GM20000 (cell line): ENCODE data around the gene INMT.

ENCODE experiments used
- DNase-seq: peaks from one replicate; pipeline ENCODE4 v3.0.0; 2012; ENCODE audit warnings: low spot score
- TF ChIP-seq, protein P1 (sequence below): IDR thresholded peaks from 2 replicates; pipeline ENCODE4 v1.5.1; 2012; ENCODE audit warnings: mild to moderate bottlenecking, control low read depth; ENCODE audit errors: extremely low read depth, missing control alignments

INMT gene

DNA sequence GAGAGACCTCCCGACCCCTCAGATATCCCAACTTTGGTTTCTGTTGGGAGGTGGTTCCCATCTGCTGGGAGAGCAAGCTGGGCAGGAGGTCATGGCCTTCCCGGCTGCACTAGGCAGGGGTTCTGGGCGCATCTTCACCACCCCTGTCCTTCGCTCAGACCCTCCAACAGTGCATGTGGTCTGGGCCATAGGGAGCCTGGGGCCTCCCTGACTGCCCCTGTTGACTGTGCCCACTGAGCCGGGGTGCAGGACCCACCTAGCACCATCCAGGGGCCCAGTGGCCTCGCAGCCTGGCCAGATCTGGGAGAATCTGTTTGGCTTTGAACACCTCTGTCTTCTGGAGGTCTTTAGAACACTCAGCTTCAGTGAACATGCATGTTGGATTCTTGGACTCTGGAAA, 18.7 kb upstream of the INMT start:
- no peak for DNase-seq
- TF ChIP-seq, protein P1, sequence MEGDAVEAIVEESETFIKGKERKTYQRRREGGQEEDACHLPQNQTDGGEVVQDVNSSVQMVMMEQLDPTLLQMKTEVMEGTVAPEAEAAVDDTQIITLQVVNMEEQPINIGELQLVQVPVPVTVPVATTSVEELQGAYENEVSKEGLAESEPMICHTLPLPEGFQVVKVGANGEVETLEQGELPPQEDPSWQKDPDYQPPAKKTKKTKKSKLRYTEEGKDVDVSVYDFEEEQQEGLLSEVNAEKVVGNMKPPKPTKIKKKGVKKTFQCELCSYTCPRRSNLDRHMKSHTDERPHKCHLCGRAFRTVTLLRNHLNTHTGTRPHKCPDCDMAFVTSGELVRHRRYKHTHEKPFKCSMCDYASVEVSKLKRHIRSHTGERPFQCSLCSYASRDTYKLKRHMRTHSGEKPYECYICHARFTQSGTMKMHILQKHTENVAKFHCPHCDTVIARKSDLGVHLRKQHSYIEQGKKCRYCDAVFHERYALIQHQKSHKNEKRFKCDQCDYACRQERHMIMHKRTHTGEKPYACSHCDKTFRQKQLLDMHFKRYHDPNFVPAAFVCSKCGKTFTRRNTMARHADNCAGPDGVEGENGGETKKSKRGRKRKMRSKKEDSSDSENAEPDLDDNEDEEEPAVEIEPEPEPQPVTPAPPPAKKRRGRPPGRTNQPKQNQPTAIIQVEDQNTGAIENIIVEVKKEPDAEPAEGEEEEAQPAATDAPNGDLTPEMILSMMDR, result no peak

DNA sequence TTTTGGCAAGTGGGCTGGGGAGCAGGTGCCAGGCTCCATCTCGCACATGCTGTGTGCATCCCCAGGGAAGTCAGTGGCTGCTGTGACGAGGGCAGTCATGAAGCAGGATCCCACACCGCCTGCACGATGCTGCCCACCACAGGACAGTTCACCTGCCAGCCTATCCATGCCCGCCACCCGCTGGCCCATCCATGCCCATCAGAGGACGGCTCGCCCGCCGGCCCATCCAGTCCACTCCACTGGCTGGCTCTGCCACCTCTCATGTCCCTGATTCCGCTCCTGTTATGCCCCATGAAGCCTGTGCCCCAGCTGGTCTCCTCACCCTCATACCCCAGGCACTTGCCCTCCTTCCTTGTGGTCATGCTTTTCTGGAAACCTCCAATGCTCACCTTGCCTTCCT, 18.2 kb upstream of the INMT start:
- TF ChIP-seq, protein P1, result no peak
- DNase-seq, result no peak

DNA sequence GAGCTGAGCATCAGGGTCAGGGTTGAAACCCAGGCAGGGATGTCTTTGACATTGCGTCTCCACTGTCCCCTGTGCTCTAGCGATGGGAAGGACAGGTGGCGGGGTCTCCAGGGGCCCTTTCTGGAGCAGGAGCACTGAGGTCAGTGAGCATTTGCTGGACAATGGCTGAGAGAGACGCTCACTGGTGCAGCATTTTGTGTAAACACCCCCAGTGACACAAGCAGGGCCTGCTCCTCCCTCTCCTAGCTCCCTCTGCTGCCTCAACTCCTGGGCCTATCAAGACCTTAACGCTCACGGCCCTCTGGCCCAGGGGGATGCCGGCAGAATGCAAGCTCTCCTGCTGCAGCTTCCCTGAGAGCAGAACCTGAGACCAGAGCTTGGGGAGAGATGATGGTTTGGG, 17.4 kb upstream of the INMT start:
- DNase-seq, result no peak
- TF ChIP-seq, protein P1, result no peak

DNA sequence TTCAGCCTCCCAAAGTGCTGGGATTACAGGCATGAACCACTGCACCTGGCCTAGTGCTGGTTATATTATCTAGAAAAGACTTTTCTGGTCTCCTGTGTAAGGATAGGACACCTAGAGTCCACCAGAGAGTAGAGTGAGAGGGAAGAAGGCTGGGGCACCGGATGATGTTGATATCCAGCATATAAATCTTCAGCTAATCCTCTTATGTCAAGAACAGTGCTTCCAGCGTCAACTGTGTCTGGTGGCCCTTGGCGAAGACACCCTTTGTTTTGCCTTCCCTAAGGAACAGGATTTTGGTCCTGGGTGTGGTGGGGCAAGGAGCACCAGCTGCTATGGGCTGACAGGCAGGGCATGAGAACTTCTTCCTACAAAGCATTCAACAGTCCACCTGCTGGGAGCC, 16.3 kb upstream of the INMT start:
- DNase-seq, result no peak
- TF ChIP-seq, protein P1, result no peak

DNA sequence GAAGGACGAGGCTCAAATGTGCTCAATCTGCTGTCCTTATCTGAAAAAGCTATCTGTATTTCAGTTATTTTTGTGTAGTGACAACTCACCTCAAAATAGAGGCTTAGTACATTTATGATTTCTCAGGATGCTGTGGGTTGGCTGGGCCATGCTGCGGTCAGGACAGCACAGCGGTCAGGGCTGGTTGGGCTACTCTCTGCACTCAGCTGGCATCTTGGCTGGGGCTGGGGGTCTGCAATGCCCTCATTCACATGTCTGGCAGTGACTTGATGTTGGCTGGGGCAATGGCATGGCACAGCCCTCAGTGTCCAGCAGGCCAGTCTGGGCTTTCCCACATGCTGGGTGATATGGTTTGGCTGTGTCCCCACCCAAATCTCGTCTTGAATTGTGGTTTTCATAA, 15.6 kb upstream of the INMT start:
- TF ChIP-seq, protein P1, result no peak

DNA sequence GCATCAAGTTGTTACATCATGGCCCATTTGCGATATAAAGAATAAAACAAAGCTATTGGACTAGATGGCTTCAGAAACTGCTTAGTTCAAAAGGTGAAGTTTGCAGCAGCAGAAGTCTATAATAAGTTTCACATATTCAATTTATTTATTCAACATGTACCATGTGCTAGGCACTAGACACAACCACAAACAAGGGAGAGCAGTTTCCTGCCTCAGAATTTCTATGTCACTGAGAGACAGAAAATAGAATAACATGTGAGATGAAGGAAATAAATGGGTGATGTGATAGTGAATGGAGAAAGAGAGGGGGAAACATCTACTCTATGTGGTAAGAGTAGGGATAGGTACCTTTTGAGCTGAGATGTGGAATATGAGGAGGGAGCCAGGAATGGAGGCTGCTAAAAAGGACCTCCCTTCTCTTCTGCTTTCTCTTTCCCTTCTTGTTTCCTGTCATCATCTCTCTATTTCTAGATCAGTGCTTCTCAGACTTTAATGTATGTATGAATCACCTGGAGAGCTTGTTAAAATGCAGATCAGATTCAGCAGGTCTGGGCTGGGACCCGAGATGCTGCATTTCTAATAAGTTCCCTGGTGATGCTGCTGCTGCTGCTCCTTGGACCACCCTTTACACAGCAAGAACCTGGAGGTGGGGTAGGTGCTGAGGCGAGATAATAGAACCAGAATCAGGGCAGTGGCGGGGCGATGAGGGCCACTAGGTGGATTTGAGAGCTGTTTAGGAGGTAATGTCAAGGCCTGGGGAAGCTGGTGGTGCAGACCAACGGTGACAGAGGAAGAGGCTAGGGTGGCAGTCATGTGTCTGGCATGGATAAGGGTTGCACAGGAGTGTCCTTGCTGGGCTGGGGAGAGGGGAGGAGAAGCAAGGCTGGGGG, 13.7 kb upstream of the INMT start:
- DNase-seq, result no peak

More for the DNA sequence above, 15.6 kb upstream of the INMT start:
- no peak for DNase-seq

DNA sequence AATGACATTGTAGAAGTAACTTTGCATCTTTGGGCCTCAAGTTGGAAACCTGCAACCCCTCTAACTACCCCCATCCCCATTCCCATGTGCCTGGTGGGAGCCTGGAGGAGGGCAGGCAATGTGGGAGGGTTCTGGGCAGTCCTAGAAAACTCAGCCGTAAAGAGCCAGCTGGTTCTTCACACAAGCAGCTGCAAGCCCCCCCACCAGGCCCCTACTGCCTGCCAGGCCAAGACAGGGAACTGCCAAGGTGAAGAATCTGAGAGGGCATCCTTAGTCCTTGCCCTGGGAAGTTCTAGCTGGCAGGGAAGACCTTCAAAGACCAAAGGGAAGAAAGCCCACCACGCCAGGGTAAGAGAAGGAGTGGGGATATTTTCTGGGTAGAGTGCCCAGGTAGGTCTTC, 12.2 kb upstream of the INMT start:
- DNase-seq, result no peak
- TF ChIP-seq, protein P1, result no peak

More for the DNA sequence above, 13.7 kb upstream of the INMT start:
- TF ChIP-seq, protein P1, result no peak
